ENCODE measurements around the gene SNX30.

The SNX30 gene

DNA sequence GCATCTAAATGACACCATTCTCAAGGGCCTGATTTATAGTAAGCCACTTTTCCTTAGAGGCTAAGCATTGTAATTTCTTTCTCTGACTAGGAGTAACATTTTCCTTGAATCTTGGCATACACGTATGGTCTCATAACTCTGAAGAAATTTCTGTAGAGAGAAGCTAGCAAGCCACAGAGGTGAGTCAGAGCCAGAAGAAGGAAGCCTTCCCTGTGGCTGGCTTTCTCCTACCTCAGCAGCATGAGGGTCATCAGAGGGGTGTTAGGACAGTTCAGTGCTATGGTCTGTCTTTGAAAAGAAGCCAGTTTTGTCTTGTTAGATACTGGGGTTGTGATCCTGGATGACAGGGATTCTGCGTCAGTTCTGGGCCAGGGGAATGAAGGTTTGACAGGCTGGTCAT is 3.2 kb downstream of the SNX30 start:
- DNase-seq = no peak

DNA sequence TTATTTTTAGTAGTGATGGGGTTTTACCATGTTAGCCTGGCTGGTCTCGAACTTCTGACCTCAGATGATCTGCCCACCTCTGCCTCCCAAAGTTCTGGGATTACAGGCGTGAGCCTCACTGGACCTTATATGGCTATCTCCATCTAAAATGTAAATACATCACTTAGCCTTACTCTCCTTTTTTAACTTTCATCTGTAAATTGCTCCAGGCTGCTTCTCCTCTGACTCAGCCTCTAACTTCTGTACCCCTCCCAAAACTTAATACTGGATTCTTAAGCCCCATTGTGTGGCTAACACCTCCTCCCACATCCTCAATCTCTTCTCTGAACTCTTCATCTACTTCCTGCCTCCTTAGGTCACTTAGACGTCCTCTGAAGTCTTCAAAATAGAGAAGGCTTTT is 4.0 kb downstream of the SNX30 start:
- peak; percentile 7 to 67 for DNase-seq

DNA sequence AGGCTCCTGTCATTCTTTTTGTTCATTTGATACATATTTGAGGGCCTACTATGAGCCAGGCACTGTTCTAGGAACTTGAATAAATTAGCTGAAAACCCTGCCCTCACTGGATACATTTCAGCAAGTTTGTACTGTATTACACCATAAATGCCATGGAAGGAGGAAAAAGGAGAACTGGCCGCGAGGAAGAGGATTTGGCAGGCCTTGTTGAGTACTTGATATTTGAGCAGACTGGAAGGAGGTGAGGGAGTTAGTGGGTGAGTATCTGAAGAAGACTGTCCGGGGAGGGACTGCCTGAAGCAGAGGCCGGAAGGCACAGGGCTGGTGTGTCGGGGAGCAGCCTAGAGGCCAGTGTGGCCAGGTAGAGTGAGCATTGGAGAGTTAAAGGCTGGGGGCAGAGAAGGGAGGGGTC is 4.5 kb downstream of the SNX30 start:
- DNase-seq = peak in 1 of 2 donors; percentile 5

DNA sequence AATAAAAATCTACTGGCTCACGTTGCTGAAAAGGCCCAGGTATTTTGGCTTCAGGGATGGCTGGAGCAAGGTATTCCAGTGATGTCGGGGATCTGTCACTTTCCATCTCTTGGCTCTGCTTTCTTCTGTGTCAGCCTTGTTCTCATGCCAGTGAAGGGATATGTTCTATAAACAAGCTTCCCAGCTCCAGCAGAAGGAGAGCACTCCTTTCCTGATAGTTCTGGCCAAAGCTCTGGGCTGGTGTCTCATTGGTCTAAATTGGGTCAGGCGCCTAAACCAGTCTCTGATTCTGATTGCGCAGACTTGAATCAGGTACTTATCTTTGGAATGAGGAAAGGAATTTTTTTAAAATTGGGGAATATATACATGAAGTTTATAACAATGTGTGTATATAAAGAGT is 5.1 kb downstream of the SNX30 start:
- DNase-seq = no peak

DNA sequence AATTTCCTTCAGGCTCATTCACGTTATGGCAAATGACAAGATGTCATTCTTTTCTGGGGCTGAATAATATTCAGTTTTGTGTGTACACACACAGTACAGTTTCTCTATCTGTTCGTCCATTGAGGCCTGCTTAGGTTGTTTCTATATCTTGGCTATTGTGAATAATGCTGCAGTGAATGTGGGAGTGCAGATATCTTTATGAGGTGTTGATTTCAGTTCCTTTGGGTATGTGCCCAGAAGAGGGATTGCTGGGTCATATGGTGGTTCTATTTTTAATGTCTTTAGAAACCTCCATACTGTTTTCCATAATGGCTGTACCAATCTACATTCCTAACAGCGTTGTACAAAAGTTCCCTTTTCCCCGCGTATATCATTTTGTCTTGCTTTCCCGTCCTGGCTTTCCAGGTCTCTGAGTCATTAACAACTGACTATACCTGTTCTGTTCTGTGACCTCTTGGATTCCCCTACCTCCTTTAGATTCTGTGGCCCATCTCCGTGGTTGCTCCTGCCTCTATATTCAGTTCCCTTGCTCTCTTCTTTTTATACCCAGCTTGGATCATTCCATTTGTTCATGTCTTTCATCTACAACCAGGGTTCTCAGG is 6.8 kb downstream of the SNX30 start:
- DNase-seq = no peak

DNA sequence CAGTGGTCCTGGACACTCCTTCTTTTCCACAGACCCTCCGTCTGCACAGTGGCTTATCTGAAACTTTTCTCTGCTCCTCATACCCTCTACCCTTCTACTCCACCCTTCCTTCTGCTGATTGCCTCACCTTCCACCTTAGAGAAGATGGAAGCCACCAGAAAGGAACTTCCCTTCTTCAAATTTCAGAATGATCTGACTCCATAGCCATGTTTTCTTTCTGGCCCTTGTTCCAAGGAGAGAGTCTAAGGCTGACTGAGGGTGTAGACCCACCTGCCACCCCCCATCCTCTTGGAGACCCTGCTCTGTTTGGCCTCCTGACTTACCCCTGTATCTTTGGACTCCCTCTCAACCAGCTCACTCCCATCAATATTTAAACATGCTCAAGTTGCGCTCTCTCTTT is 7.4 kb downstream of the SNX30 start:
- DNase-seq = no peak

DNA sequence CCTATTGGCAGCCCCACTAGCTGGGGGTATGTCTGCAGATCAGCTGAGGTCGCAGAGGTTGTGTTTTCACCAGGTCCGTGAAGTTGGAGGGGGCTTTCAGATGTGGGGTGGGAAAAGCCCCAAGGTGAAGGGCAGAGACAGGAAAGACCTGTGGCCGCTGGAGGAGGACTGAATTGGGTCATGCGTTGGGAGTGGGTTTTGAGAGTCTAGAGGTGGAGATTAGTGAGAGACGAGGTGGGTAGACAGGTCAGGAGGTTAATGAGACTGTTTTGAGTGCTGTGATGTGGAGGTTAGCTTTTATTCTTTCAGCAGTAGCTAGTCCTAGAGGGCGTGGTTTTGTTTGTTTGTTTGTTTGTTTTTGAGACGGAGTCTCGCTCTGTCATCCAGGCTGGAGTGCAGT is 10.3 kb downstream of the SNX30 start:
- DNase-seq = no peak

DNA sequence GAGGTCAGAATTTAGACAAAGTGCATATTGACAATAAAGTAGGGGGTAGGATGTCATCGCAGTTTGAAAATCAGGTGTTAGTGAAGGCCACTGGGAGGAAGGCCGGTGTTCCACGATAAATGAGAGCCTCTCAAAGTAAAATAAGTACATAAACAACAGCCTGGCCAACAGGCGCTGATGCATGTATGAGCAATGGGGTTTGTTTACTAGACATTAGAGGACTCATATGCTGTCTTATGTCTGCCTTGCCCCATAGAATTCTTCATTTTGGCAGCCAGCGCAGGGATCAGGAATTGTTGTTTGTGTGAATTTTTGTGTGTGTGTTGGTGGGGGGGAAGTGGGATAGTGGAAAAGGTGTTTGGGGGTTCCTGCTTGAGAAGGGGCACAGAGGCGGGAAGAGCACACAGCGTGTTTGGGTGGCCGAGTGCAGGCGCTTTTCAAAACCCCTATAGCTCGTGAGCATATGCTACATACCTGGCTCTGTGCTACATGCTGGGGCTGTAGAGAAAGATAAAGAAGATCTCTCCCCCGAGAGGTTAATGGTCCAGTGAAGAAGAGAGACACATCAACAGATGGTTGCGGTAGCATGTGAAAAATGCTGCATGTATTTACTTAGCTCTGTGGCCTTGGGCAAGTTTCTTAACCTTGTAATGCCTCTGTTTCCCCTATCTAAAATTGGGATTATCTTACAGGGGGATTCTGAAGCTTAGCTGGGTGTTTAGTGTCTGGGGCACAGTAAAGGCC is 11.5 kb downstream of the SNX30 start:
- no peak for DNase-seq

DNA sequence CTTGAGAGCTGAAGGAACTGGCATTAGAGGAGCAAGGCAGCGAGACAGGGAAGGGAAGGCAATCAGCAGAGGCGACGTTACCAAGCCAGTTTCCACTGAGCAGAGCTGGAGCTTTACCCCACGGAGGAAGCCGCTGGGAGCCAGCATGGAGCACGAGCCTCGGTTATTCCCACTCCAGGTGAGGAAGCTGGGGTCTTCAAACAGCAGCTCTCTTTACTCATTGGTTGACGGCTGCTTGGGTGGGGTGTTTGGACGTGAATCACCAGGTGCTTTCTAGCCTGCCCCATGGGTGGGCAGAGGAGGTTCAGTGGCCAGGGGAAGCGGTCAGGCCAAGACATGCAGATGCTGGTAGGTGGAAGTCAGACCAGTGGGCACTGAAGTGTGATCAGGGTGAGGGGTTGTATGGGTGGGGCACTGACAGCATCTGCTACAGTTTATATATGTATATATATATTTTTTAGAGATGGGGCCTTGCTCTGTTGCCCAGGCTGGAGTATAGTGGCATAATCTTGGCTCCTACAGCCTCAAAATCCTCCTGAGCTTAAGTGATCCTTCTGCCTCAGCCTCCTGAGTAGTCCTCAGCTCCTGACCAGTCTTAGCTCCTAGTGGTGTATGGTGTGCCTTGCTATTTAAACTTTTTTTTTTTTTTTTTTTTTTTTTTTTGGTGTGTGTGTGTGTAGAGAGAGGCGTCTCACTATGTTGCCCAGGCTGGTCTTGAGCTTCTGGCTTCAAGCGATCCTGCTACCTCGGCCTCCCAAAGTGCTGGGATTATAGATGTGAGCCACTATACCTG is 12.4 kb downstream of the SNX30 start:
- DNase-seq = no peak

DNA sequence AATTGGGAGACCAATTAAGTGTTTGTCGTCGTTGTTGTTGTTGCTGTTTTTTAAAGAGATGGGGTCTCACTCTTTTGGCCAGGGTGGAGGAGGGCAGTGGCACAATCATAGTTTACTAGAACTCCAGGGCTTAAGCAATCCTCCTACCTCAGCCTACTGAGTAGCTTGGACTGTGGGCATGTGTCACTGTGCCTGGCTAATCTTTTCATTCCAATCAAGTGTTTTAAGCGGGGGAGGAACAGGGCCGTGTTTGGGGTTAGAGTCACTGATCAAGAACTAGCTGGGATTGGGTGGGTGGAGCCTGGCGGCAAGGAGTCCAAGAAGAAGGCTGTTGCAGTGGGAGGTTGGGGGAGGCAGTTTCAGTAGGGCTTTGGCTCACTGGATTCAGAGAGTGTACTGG is 13.8 kb downstream of the SNX30 start:
- DNase-seq = no peak

DNA sequence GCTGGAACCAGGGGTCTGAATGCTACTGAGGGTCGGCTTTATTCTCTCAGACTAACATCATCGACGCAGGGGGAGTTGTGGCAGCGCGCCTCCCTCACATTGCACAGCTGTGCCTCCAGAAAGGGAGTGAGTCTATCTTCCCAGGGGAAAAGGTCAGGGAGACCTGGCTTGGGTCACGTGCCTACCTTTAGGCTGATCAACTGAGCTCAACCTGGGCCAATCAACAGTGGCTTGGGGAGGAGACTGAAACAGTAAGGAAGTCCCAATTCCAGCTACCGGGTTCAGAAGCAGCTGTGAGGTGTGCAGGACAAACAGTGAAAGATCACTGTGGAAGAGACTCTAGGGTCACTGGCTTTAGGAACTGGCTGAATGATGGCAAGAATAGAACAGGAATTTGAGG is 14.3 kb downstream of the SNX30 start:
- DNase-seq = no peak

DNA sequence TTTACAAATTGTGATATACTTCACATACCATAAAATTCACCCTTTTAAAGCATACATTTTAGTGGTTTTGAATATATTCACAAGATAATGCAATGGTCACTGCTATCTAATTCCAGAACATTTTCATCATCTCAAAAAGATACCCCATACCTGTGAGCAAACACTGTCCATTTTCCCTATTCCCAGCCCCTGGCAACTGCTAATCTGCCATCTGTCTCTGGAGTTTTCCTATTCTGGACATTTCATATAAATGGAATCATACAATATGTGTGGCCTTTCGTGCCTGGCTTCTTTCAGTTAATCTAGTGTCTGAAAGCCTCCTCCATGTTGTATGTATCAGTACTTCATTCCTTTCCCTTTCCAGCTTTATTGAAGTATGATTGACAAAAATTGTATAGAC is 14.7 kb downstream of the SNX30 start:
- DNase-seq = no peak

DNA sequence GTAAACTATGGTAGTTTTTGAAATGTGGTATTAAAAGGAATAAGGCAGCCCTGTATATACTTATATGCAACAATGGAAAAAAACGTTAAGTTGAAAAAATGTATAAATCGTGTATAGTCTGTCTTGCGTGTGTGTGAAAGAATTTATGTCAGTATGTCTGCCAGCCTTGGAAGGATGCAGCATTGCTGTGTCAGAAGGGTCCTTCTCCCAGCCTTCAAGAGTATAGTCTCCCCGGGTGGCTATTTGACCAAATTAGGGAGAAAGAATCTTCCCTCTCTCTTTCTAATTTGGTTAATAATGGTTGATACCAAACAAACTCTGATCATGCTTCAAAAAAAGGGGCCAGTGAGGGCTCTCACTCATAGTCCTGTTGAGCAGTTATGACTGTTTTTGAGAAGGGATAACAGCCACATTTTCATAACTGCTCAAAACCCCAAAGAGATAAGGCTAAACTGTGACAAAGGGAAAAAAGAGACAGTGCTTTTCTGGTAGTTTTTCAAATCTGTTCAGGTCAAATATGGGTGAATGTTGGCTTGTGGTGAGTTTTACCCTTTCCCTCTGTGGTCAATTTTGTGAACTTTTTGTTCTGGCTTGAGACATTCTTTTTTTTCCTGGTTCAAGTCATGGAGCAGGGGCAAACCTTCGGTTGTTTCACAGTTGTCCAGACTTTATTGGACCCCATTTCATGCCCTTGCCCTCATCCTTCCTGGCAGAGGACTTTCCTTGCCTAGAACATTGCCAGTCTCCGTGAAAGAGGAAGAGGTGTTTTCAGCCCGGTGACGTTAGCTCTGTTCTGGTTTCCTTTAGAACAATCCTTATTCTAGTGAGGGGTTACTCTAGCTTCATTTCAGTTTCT is 21.0 kb downstream of the SNX30 start:
- peak in 1 of 2 donors; percentile 5 for DNase-seq

DNA sequence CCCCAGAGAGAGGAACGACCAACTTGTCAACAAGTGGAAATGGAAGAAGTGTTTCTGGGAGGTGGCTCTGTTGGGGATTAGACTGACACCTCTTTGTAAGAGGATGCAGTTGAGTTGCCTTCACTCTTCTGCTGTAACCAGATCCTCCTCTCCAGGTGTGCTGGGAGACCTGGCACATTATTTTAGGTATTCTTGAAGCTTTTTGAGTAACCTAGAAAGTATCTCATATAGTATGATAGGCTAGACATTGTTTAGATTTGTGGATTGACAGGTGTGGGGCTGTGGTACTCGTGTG is 21.6 kb downstream of the SNX30 start:
- DNase-seq = no peak

DNA sequence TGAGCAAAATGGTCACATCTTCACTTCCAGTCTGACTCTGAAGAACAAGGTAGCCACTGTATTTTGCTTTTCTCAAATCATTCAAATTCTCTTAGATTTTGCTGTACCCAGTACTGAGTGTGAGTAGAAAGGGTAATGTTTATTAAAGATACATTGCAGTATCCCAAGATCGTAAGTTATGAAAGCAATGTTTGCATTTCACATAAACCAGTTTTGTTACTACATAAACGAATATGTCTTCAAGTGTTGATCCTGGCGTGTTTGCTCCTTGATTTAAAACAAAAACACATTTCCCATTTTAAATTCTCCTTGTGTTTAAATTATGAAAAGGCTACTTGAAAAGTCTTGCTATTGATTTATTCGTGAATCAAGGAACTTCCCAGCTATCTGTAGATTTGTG is 22.0 kb downstream of the SNX30 start:
- no peak for DNase-seq

DNA sequence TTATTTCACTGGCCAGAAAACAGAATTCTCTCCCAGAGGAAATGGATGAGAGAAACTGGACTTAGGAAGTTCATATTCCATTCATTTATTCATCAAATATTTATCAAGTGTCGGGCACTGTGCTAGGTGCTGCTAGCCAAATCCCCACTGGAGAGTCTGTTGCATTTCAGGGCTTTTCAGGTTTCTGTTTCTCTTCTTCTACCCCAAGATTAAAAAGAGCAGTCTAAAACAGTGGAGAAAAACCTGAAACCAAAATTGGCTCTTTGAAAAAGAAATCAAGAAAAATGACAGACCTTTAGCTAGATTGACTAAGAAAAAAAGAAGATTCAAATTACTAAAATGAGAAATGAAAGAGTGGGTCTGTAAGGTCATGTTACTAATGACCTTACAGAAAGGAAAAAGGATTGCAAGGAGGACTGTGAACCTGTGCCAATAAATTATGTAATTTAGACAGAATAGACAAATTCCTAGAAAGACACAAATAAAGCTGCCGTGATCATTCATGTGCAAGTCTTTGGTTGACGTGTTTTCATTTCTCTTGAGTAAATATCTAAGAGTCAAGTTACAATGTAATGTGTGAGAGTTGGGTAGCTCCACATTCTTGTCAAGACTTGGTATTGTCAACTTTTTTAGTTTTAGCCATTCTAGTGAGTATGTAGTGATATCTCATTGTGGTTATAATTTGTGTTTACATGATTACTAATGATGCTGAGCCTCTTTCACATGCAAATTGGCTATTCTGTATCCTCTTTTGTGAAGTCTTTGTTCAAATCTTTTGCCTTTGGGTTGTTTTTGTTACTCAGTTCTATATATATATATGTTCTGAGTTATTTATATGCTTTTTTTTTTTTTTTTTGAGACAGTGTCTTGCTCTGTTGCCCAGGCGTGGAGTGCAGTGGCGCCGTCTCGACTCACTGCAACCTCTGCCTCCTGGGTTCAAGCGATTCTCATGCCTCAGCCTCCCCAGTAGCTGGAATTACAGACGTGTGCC is 23.7 kb downstream of the SNX30 start:
- DNase-seq = no peak

DNA sequence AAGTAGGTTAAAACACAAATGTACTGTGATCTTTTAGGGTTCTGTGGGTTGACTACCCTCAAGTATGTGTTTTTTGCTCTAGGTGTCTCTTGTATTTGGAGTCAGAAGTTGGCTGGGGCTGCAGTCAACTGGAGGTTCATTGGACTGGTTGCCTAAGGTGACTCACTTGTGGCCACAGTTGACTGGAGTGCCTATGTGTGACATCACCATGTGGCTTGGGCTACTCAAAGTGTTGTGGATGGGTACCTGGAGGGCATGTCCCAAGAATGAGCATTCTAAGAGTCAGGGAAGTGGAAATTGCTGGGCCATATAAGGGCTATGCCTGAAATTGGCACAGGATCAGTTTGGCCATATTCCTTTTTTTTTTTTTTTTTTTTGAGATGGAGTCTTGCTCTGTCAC is 27.4 kb downstream of the SNX30 start:
- DNase-seq = no peak

DNA sequence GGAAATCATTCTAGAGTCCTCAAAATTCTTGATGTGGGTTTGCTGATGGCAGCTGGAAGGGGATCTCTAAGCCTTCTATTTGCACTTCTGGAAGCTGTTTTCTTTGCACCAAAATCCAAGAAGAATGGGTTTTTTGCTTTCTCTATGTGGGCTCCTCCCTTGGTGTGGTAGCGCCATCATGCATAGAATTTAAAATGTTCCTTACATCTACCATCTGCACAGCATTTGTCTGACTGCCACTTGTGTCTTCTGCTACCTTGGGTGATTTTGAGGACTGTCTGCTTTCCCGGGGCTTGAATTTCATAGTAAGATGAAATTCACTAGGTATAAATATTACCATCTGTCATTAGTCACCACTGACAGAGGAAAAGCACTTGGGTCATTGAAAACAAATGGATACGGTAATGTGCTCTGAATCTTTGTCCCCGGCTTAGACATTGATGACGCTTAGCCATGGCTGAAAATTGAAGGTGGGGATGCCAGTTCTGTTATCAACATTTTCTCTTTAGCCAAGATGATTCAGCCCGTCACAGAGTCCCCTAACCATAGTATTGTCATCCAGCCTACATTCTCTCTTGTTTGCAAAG is 30.0 kb downstream of the SNX30 start:
- no peak for DNase-seq

DNA sequence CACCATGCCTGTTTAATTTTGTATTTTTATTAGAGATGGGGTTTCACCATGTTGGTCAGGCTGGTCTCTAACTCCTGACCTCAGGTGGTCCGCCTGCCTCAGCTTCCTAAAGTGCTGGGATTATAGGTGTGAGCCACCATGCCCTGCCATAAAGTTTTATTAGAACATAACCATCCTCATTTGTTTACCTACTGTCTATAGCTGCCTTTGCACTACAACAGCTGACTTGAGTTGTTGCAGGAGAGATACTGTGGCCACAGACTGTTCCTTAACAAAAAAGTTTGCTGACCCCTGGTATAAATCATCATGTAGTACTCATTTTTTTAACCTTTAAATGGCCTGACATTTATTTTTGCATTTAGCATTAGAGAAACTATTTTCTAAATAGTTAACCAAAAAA is 31.7 kb downstream of the SNX30 start:
- no peak for DNase-seq

DNA sequence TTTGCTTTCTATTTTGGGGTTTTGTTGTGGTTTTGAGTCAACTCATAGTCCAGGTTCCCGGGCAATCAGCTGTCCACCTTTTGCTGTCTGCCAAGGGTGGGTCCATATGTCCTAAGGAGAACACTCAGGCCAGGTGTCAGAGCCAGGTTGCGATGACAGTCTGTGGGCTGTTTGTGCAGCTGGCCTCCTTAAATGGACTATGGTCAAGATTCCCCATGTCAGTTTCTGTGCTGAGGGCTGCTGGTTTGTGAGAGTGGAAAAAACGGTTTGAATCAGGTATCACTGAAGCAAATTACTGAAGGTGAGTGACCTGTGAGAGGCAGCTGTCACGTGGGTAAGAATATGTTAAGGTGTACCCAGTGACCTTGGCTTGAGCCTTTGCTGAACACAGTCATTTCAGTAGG is 33.0 kb downstream of the SNX30 start:
- DNase-seq = no peak

DNA sequence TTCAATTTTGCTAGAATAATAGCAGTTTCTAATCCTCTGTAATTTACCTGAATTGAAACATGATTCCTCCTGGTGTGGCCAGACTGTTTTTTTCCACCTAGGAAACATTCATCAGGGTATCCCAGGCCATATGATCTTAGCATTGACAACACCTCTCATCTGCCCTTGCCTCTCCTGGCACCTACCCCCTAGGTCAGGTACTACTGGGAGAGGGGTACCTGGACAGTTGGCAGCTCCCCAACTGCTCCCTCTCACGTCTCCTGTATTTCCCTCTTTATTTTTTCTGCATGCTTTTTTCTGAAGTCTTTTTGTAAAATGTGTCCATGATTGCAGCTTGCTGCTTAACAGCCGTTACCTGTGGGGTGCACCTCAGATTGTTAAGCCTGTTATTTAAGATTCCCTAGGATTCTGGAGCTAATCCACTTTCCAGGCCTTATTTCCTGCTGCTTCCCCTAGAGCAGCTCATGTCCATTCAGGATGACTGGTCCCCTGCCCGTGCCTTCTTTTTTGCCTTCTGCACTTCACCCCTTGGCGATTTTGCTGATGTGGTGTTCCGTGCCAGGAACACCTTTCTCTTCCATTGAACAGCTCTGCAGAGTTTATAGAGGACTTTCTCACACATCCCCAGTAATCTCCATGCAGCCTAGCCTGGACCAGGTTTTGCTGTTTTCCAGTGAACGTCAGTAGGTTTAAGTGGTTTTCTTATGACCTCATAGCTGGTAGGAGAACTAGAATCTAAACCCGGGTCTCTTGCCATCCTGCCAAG is 33.6 kb downstream of the SNX30 start:
- no peak for DNase-seq
